H1 (cell line): ENCODE results near the gene FOSL1. TPM values are rescaled to one million over a fixed set of nuclear protein-coding genes. Genes with fewer than 3 reads are reported as not detected.

Source experiments
- CTCF ChIA-PET: fragments of 300-600 bp; sonication (Branson Sonifier 250); formaldehyde crosslinking; loops from one replicate; lab custom pipeline; 2021; ENCODE audit not compliant: partially characterized antibody; lab: Charles Lee
- POLR2A ChIA-PET: fragments of 300-600 bp; sonication (Branson Sonifier 250); formaldehyde crosslinking; loops from one replicate; lab custom pipeline; 2021; ENCODE audit warnings: inconsistent platforms; ENCODE audit not compliant: partially characterized antibody; lab: Charles Lee
- DNase-seq, 2 experiments: peaks; one replicate each; pipeline versions ENCODE4 v3.0.0 to v3.0.0-alpha.2; 2010 to 2022; ENCODE audit warnings: low spot score in 2 of 2, low read depth in 1 of 2, mixed read lengths in 1 of 2
- FAIRE-seq: peaks from 2 replicates; lab custom pipeline; 2011; peaks lifted over from hg19 to GRCh38; lab: Jason Lieb, UNC
- H2AFZ ChIP-seq: 2 replicates; pipeline ENCODE4 v1.8.1; 2012; ENCODE audit warnings: low read length, inconsistent platforms
- H2AK5ac ChIP-seq: 2 replicates; pipeline ENCODE4 v1.6.1; 2013; ENCODE audit warnings: low read depth, low read length
- H2BK120ac ChIP-seq: replicated peaks from 2 replicates; pipeline ENCODE3; 2013; ENCODE audit warnings: low read depth, low read length, inconsistent platforms
- H2BK12ac ChIP-seq: 2 replicates; pipeline ENCODE4 v1.6.1; 2013; ENCODE audit warnings: low read depth, low read length
- H2BK15ac ChIP-seq: 2 replicates; pipeline ENCODE4 v1.6.1; 2013; ENCODE audit warnings: low read length
- H2BK20ac ChIP-seq: 2 replicates; pipeline ENCODE4 v1.6.1; 2013; ENCODE audit warnings: low read length
- H2BK5ac ChIP-seq: 2 replicates; pipeline ENCODE4 v1.6.1; 2013; ENCODE audit warnings: low read depth, low read length
- H3K14ac ChIP-seq: 2 replicates; pipeline ENCODE4 v1.6.1; 2013; ENCODE audit warnings: inconsistent platforms; ENCODE audit not compliant: insufficient read length
- H3K18ac ChIP-seq: 2 replicates; pipeline ENCODE4 v1.6.1; 2013; ENCODE audit warnings: low read length; ENCODE audit errors: extremely low read depth
- H3K23ac ChIP-seq: 2 replicates; pipeline ENCODE4 v1.6.1; 2013; ENCODE audit warnings: inconsistent platforms; ENCODE audit not compliant: insufficient read length
- H3K23me2 ChIP-seq: 2 replicates; pipeline ENCODE4 v1.6.1; 2013; ENCODE audit warnings: low read depth, low read length
- H3K27ac ChIP-seq: 2 replicates; pipeline ENCODE4 v1.6.1; 2011; ENCODE audit warnings: low read depth, low read length, inconsistent platforms
- H3K27me3 ChIP-seq, 4 experiments: replicated peaks in 1 of 4; 1 replicate in 1 of 4; 2 replicates in 3 of 4; pipeline versions ENCODE4 v1.6.1 to v1.8.1; 2011 to 2013; ENCODE audit warnings: low read length in 3 of 4, mild to moderate bottlenecking in 3 of 4, inconsistent platforms in 2 of 4, mixed read lengths in 2 of 4, moderate library complexity in 1 of 4; ENCODE audit not compliant: control insufficient read depth in 3 of 4, insufficient read depth in 3 of 4; ENCODE audit errors: extremely low read depth in 1 of 4
- H3K36me3 ChIP-seq, 4 experiments: 2 replicates each; pipeline versions ENCODE4 v1.6.1 to v1.8.1; 2011 to 2013; ENCODE audit warnings: mild to moderate bottlenecking in 4 of 4, low read length in 3 of 4, moderate library complexity in 2 of 4, control low read depth in 1 of 4, inconsistent platforms in 1 of 4; ENCODE audit not compliant: insufficient read depth in 4 of 4, control insufficient read depth in 2 of 4
- H3K4ac ChIP-seq: replicated peaks from 2 replicates; pipeline ENCODE3; 2013; ENCODE audit warnings: low read length, low read depth, mixed read lengths, inconsistent platforms; ENCODE audit not compliant: insufficient read length
- H3K4me1 ChIP-seq, 4 experiments: replicated peaks in 1 of 4; 1 replicate in 1 of 4; 2 replicates in 3 of 4; pipeline versions ENCODE4 v1.6.1 to v1.8.1; 2011 to 2013; ENCODE audit warnings: low read length in 3 of 4, inconsistent platforms in 2 of 4, mixed read lengths in 1 of 4; ENCODE audit not compliant: insufficient read depth in 4 of 4, control insufficient read depth in 3 of 4
- H3K4me2 ChIP-seq, 2 experiments: 2 replicates each; pipeline versions ENCODE4 v1.6.1 to v1.8.1; 2011 to 2013; ENCODE audit warnings: low read depth in 2 of 2, low read length in 2 of 2, control low read depth in 1 of 2, inconsistent platforms in 1 of 2, mild to moderate bottlenecking in 1 of 2; ENCODE audit not compliant: insufficient read depth in 1 of 2
- H3K4me3 ChIP-seq, 4 experiments: fragments of 200-600, 300-600 bp in 1 of 4; sonication (generic), shearing (Covaris generic), sonication (Bioruptor Twin) in 1 of 4; 2 replicates each; pipeline versions ENCODE4 v1.5.1 to v1.8.1; 2011 to 2016; ENCODE audit warnings: low read length in 4 of 4, low read depth in 3 of 4, control low read depth in 2 of 4, inconsistent platforms in 2 of 4, mild to moderate bottlenecking in 2 of 4, mixed read lengths in 1 of 4, moderate library complexity in 1 of 4; ENCODE audit not compliant: insufficient read depth in 2 of 4; ENCODE audit errors: extremely low read depth in 1 of 4
- H3K56ac ChIP-seq: replicated peaks from 2 replicates; pipeline ENCODE3; 2013; ENCODE audit warnings: low read depth, mild to moderate bottlenecking, mixed read lengths, low read length, inconsistent platforms; ENCODE audit not compliant: insufficient read length
- H3K79me1 ChIP-seq: 2 replicates; pipeline ENCODE4 v1.6.1; 2013; ENCODE audit warnings: low read depth, low read length, control low read depth
- H3K79me2 ChIP-seq, 2 experiments: 2 replicates each; pipeline versions ENCODE4 v1.6.1 to v1.8.1; 2012 to 2013; ENCODE audit warnings: low read length in 2 of 2, mild to moderate bottlenecking in 2 of 2, inconsistent platforms in 1 of 2; ENCODE audit not compliant: insufficient read depth in 2 of 2, control insufficient read depth in 1 of 2
- H3K9ac ChIP-seq, 4 experiments: replicated peaks in 1 of 4; 1 replicate in 1 of 4; 2 replicates in 3 of 4; pipeline versions ENCODE4 v1.6.1 to v1.8.1; 2011 to 2013; ENCODE audit warnings: low read depth in 3 of 4, low read length in 3 of 4, control low read depth in 2 of 4, mild to moderate bottlenecking in 2 of 4, moderate library complexity in 2 of 4, inconsistent platforms in 1 of 4; ENCODE audit errors: extremely low read depth in 1 of 4
- H3K9me3 ChIP-seq, 2 experiments: 2 replicates each; pipeline versions ENCODE4 v1.6.1 to v1.8.1; 2012 to 2013; ENCODE audit warnings: mild to moderate bottlenecking in 2 of 2, moderate library complexity in 2 of 2, control low read depth in 1 of 2, inconsistent platforms in 1 of 2, low read depth in 1 of 2, low read length in 1 of 2, mixed read lengths in 1 of 2; ENCODE audit not compliant: insufficient read depth in 2 of 2
- H4K20me1 ChIP-seq, 2 experiments: replicated peaks in 1 of 2; 2 replicates each; pipeline versions ENCODE3 to v1.8.1; 2011 to 2013; ENCODE audit warnings: inconsistent platforms in 2 of 2, low read length in 2 of 2, mild to moderate bottlenecking in 1 of 2; ENCODE audit not compliant: insufficient read depth in 2 of 2, control insufficient read depth in 1 of 2
- H4K5ac ChIP-seq: 2 replicates; pipeline ENCODE4 v1.6.1; 2013; ENCODE audit warnings: low read length, low read depth, mixed read lengths, inconsistent platforms; ENCODE audit not compliant: insufficient read length
- H4K8ac ChIP-seq: 2 replicates; pipeline ENCODE4 v1.8.0; 2013; ENCODE audit warnings: mild to moderate bottlenecking, moderate library complexity, low read length, inconsistent platforms; ENCODE audit not compliant: insufficient read depth; ENCODE audit errors: extremely low read depth
- H4K91ac ChIP-seq: replicated peaks from 2 replicates; pipeline ENCODE3; 2013; ENCODE audit warnings: low read length, mixed read lengths, inconsistent platforms; ENCODE audit not compliant: insufficient read length
- BRCA1 ChIP-seq: IDR thresholded peaks from 2 replicates; pipeline ENCODE4 v1.6.1; 2012; ENCODE audit warnings: low read depth, low read length, improper control_type of control experiment
- CEBPB ChIP-seq: IDR thresholded peaks from 2 replicates; pipeline ENCODE4 v1.6.1; 2012; ENCODE audit warnings: low read depth, low read length
- CHD1 ChIP-seq: IDR thresholded peaks from 2 replicates; pipeline ENCODE4 v1.6.1; 2012; ENCODE audit warnings: low read depth, low read length, improper control_type of control experiment
- CHD2 ChIP-seq: IDR thresholded peaks from 2 replicates; pipeline ENCODE4 v1.6.1; 2012; ENCODE audit warnings: low read length, improper control_type of control experiment
- EP300 ChIP-seq, 2 experiments: IDR thresholded peaks; 1 replicate in 1 of 2; 2 replicates in 1 of 2; pipeline ENCODE4 v1.6.1; 2011 to 2012; ENCODE audit warnings: low read depth in 2 of 2, low read length in 2 of 2, mild to moderate bottlenecking in 2 of 2, borderline replicate concordance in 1 of 2, inconsistent platforms in 1 of 2, moderate library complexity in 1 of 2
- HDAC2 ChIP-seq, 2 experiments: fragments of 300-600 bp in 1 of 2; sonication (generic) in 1 of 2; IDR thresholded peaks; 2 replicates each; pipeline ENCODE4 v1.6.1; 2011 to 2012; ENCODE audit warnings: low read depth in 2 of 2, low read length in 2 of 2, mild to moderate bottlenecking in 2 of 2, moderate library complexity in 2 of 2, borderline replicate concordance in 1 of 2, inconsistent platforms in 1 of 2
- HDAC6 ChIP-seq: IDR thresholded peaks from one replicate; pipeline ENCODE4 v1.7.1; 2012; ENCODE audit warnings: low read depth, mild to moderate bottlenecking, inconsistent platforms, low read length, moderate library complexity
- JUND ChIP-seq: IDR thresholded peaks from 2 replicates; pipeline ENCODE4 v1.6.1; 2011; ENCODE audit warnings: mild to moderate bottlenecking, improper control_type of control experiment, low read length
- NANOG ChIP-seq: IDR thresholded peaks from 2 replicates; pipeline ENCODE4 v1.6.1; 2011; ENCODE audit warnings: low read length, low read depth, mild to moderate bottlenecking, inconsistent platforms; ENCODE audit not compliant: insufficient read depth, poor library complexity, severe bottlenecking
- SIRT6 ChIP-seq: IDR thresholded peaks from one replicate; pipeline ENCODE4 v1.7.1; 2012; ENCODE audit warnings: low read length, inconsistent platforms
- SIX5 ChIP-seq: IDR thresholded peaks from 2 replicates; pipeline ENCODE4 v1.6.1; 2011; ENCODE audit warnings: mild to moderate bottlenecking, low read depth, low read length
- SP4 ChIP-seq: IDR thresholded peaks from 2 replicates; pipeline ENCODE4 v1.6.1; 2012; ENCODE audit warnings: low read length, inconsistent platforms
- USF2 ChIP-seq: IDR thresholded peaks from 2 replicates; pipeline ENCODE4 v1.6.1; 2011; ENCODE audit warnings: low read length, improper control_type of control experiment
- ZNF274 ChIP-seq: IDR thresholded peaks from 2 replicates; pipeline ENCODE4 v1.7.0; 2012; ENCODE audit warnings: low read length, borderline replicate concordance; ENCODE audit errors: extremely low read depth
- WGBS, 2 experiments: shearing (Covaris generic) in 1 of 2; methylation state at CpG; one replicate each; pipeline versions ENCODE4 v1.1.6 to v1.1.7; 2013 to 2015; ENCODE audit warnings: low lambda C conversion rate in 2 of 2, mixed read lengths in 2 of 2, inconsistent platforms in 1 of 2, low coverage in 1 of 2, missing lambda C conversion rate in 1 of 2; ENCODE audit not compliant: insufficient replicate concordance in 2 of 2, insufficient coverage in 1 of 2, insufficient read length in 1 of 2; ENCODE audit errors: extremely low coverage in 1 of 2, missing lambda C conversion rate in 1 of 2; 5-methylcytosine and 5-hydroxymethylcytosine counted together
- polyA plus RNA-seq, 7 experiments: library from polyadenylated mRNA; depleted of rRNA in 3 of 7; stranded (reverse) in 5 of 7; unstranded in 2 of 7; fragments of >200 nt in 5 of 7; fragments of 200-250 nt in 2 of 7; gene quantifications; 1 replicate in 5 of 7; 2 replicates in 1 of 7; 4 replicates in 1 of 7; pipeline versions ENCODE4 v1.2.1 to v1.2.3, GENCODE V29; 2011 to 2013; ENCODE audit warnings: missing spikeins in 2 of 7, mixed read lengths in 2 of 7
- total RNA-seq: library from RNA; stranded (reverse); fragmentation: NEBNext Ultra II Directional; extraction: Animal tissue kit (Norgen Biotek cat#: 25700); gene quantifications from 2 replicates; pipeline ENCODE4 v1.2.1, GENCODE V29; 2021

FOSL1 gene
- total and polyA plus RNA-seq, 2 of the 8 experiments (the other 6 are each of a cell fraction or from before 2014, with no cell fraction given): 6.3 to 7.2 TPM

- H3K4me3 ChIP-seq: no peak overlapping the region
- no peaks in the 10 kb centered on the region for H3K23me2 ChIP-seq
- FAIRE-seq (no peak), DNase-seq (no peak)
- H4K91ac ChIP-seq: no peak overlapping the region
- H2AFZ ChIP-seq: no peak overlapping the region
- WGBS, 2 experiments: 87% methylated on average over 5 of the region's 5 CpGs; no CpG with 5 or more reads in 1 of the 2 experiments
- ChIA-PET CTCF (interaction anchor here (0.6 to 11.7 kb wide), 8 partner anchors 9 to 89 kb away, joined by 3 to 212 read pairs (median 4); partner anchors contain the start of genes CCDC85B, FIBP and MUS81), POLR2A (interaction anchor here (1.3 to 1.6 kb wide), 3 partner anchors 8 to 48 kb away, joined by 4 read pairs; no protein-coding TSS in a partner anchor)
- H4K8ac ChIP-seq: no peak overlapping the region
- peaks cover 0 to 6% (median 2%) of the 10 kb centered on the region in 4 experiments; a peak in 4 of 7 replicates for H3K4me1 ChIP-seq
- H2BK12ac ChIP-seq: no peak overlapping the region
- H3K56ac ChIP-seq: no peak overlapping the region
- no peak overlapping the region for H4K5ac ChIP-seq
- H3K23ac ChIP-seq: no peak overlapping the region
- H2BK120ac ChIP-seq: no peak overlapping the region
- no peak overlapping the region for H3K14ac ChIP-seq
- no peaks in the 10 kb centered on the region for H3K9me3 ChIP-seq
- no peak overlapping the region for H3K18ac ChIP-seq
- H2BK5ac ChIP-seq: no peak overlapping the region
- no peaks in the 10 kb centered on the region for H3K79me1 ChIP-seq
- H3K27me3 ChIP-seq: peaks cover 4 to 24% (median 15%) of the 10 kb centered on the region in 4 experiments
- no peak overlapping the region for H3K4me2 ChIP-seq
- no peaks in the 10 kb centered on the region for H4K20me1 ChIP-seq
- no peak overlapping the region for H3K27ac ChIP-seq
- H3K9ac ChIP-seq: no peak overlapping the region
- H2AK5ac ChIP-seq: no peak overlapping the region
- H3K36me3 ChIP-seq: no peaks in the 10 kb centered on the region
- H3K79me2 ChIP-seq: no peaks in the 10 kb centered on the region
- no peak overlapping the region for H2BK20ac ChIP-seq
- no peak overlapping the region for H3K4ac ChIP-seq
- no peak overlapping the region for H2BK15ac ChIP-seq
- TF ChIP-seq CHD2: no peak
- no peak for TF ChIP-seq SP4
- no peak for TF ChIP-seq USF2
- TF ChIP-seq JUND: no peak
- TF ChIP-seq EP300 (IDR thresholded peaks at IDR 0.05; ENCODE audit: borderline replicate concordance in 1 of 2, low read depth in 2 of 2, low read length in 2 of 2): no peak
- no peak for TF ChIP-seq NANOG
- TF ChIP-seq HDAC2 (IDR thresholded peaks at IDR 0.05; ENCODE audit: borderline replicate concordance in 1 of 2, low read depth in 2 of 2, low read length in 2 of 2): no peak
- TF ChIP-seq SIX5: no peak
- TF ChIP-seq SIRT6: no peak
- no peak for TF ChIP-seq ZNF274
- no peak for TF ChIP-seq CHD1
- TF ChIP-seq BRCA1: no peak
- no peak for TF ChIP-seq CEBPB
- TF ChIP-seq HDAC6: no peak
These were observed 6.4 kb upstream of the FOSL1 start for GRCh38 chr11:65906602-65907001.
